Activated CD8-positive, alpha-beta memory T cell treated with anti-CD3 and anti-CD28 coated beads, Interleukin-2, amount 50 U/mL, for 4 hours (primary cell): ENCODE results near the gene ZNF79.

Experiments
- DNase-seq: peaks from one replicate; pipeline ENCODE4 v3.0.0-alpha.2; 2020

The ZNF79 gene

DNA sequence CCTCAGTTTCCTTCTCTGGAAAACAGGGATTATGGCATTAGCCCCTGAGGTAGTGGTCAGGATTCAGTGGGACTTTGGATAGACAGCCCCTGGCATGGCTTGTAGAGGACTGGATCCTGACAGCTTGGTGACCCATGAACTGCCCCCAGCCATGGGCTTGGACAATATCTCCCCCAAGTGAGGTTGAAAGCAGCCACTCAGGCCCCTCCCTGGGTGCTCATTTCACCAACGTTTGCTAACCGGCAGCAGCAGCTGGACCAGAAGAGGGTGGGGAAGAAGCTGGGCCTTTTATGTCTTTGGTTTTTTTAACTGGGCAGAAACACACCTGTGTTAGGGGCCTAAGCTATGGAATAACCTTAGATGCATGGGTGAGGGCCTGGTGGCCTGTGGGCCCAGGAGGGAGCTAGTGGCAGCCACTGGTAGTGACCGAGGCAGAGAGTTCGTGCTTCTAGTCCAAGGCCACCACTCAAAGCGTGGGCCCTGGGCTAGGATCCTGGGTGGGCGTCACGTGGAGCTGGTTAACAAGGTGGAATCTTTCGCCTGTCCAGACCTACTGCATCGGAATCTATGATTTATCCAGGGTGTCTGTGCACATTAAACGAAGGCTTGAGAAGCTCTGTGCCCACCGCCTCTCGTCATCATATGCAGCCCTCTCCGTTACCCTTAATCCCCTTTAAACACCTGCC is 25.3 kb upstream of the ZNF79 start:
- no peak for DNase-seq

- DNase-seq, result no peak
Observed at GRCh38 chr9:127399736-127400269, 24.4 kb upstream of the ZNF79 start.

DNA sequence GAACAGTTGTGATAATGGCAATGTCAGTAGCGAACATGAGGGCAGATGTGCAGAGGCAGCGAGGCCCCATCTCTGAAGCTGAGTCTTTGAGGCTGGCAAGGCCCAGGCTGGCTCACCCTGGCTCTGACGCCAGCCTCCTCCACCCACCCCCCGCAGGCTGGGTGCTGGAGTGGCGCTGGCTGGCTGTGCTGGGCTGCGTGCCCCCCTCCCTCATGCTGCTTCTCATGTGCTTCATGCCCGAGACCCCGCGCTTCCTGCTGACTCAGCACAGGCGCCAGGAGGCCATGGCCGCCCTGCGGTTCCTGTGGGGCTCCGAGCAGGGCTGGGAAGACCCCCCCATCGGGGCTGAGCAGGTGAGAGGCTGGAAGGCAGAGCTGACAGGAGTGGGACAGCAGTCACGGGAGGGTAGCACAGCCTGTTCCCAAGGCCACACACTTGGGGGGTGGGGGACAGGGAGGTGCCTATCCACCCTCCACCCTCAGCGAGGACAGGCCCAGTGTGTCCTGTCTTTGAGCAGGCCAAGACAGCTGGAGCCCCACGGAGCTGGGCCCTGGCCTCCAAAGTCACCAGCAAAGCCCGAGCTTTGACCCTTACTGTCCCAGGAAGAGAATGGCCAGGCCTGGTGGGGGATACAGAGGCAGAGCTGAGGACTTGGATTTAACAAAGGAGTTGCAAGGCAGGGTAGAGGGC is 21.6 kb upstream of the ZNF79 start:
- DNase-seq, result no peak

DNA sequence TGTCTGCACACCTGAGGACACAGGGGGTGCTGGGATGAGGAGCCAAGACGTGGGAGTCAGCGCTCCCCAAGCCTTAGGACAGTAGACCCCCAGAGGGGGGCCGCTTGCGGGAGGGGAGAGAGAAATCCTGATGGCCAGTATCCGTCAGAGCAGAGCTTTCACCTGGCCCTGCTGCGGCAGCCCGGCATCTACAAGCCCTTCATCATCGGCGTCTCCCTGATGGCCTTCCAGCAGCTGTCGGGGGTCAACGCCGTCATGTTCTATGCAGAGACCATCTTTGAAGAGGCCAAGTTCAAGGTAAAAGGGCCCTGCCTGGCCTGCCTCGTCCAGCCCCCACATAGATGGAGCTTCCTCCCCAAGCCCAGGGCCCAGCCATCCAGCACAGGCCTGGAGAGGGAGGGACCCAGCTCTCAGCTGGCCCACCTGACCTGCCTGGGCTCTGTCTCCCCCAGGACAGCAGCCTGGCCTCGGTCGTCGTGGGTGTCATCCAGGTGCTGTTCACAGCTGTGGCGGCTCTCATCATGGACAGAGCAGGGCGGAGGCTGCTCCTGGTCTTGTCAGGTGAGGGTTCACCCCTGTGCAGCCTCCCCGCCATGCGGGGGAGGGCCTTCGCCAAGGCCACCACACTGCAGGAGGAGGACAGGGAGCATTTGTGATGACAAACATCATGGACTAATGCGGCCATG is 20.5 kb upstream of the ZNF79 start:
- no peak for DNase-seq

DNA sequence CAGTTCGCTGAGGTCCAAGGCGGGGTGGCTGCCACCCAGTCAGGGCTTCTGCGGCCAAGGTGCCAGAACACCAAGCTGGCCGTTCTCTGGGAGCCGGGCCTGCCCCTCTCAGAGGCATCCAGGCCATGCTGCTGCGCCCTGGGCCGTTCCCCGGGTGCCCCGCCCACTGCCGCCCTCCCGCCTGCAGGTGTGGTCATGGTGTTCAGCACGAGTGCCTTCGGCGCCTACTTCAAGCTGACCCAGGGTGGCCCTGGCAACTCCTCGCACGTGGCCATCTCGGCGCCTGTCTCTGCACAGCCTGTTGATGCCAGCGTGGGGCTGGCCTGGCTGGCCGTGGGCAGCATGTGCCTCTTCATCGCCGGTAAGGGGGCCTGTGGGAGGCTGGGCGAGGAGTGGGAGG is 19.6 kb upstream of the ZNF79 start:
- no peak for DNase-seq

GRCh38 chr9:127405344-127406125 is 18.6 kb upstream of the ZNF79 start:
- no peak for DNase-seq

DNA sequence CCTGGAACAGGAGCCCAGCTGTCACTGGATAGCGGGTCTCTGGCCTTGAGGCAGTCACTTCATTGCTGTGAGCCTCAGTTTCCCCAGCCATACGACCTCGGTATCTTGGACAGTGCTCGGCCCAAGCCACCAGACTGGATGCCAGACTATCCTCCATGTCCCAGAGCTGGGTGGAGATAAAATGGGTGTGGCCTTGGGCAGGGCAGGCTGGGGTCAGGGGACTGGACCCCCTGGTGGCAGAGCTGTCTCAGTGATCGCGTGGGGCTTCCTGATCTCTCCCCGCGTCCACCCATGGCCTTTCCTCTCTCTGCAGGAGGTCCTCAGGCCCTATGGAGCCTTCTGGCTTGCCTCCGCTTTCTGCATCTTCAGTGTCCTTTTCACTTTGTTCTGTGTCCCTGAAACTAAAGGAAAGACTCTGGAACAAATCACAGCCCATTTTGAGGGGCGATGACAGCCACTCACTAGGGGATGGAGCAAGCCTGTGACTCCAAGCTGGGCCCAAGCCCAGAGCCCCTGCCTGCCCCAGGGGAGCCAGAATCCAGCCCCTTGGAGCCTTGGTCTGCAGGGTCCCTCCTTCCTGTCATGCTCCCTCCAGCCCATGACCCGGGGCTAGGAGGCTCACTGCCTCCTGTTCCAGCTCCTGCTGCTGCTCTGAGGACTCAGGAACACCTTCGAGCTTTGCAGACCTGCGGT is 17.2 kb upstream of the ZNF79 start:
- no peak for DNase-seq

DNA sequence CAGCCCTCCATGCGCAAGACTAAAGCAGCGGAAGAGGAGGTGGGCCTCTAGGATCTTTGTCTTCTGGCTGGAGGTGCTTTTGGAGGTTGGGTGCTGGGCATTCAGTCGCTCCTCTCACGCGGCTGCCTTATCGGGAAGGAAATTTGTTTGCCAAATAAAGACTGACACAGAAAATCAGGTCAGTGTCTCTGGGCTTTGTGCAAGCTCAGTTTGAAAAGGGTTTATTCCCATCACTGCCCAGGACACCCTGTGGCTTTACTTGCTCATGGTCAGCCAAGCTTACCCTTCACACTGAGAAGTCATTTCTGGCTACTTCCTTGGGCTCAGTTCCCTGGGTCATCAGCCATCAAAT is 16.7 kb upstream of the ZNF79 start:
- DNase-seq, result no peak

- no peak for DNase-seq
Observed at GRCh38 chr9:127411122-127411521, 13.1 kb upstream of the ZNF79 start.

DNA sequence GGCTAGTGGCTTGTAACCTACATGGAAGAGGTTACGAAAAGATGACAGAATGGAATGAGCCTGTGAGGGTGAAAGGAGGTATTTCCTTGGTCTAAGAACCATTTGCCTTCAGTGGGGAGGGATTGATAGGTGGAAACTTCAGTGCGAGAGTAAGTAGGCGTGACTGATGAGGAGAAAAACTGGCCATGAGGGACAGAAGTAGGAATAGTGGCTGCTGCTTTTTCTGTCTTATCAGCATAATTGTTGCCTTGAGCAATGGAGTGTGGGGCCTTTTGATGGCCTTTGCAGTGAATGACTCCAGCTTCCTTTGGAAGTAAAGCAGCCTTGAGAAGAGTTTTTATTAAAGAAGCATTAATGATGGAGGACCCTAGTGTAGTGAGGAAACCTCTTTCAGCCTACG is 9.0 kb upstream of the ZNF79 start:
- no peak for DNase-seq

- DNase-seq, result no peak
Observed at GRCh38 chr9:127415657-127416056, 8.5 kb upstream of the ZNF79 start.

- DNase-seq, result no peak
Observed at GRCh38 chr9:127417131-127418036, 6.8 kb upstream of the ZNF79 start.

- peak; percentile 45 for DNase-seq
Observed at GRCh38 chr9:127418037-127418471, 6.1 kb upstream of the ZNF79 start.

DNA sequence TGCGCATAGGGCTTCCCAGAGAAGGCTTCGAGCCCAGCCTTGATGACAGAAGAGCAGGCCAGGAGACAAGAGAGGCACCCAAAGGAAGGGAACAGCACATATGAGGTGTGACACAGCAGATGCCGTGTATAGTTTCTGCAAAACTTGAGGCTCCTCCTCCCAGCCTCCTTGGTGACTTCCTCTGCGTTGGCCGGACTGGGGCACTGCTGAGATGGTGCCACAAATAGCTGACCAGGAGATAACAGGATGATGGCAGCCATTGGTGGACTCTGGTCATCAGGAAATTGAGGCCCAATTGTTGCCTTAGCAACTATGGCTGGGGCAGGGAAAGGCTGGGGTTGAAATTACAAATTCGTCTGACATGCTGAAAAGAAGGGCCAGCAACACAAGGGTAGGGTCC is 4.8 kb upstream of the ZNF79 start:
- DNase-seq, result no peak

DNA sequence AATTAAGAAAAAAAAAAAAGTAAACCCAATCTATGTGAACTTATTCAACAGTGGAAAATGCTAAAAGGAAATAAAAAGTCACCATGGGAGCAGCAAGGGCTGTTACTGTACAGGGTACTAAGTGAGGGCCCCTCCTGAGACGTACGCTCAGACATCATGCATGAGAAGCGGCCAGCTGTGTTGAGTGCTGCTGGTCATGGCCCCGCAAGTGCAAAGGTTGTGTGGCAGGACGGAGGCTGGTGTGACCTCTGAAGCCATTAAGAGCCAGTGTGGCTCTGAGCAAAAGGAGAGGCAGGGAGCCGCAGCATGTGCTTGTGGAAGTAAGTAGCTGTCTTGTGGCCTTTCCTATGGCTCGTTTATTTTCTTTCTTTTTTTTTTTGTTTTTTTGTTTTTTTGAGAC is 3.1 kb upstream of the ZNF79 start:
- DNase-seq, result no peak

GRCh38 chr9:127422133-127422782 is 1.9 kb upstream of the ZNF79 start:
- no peak for DNase-seq

DNA sequence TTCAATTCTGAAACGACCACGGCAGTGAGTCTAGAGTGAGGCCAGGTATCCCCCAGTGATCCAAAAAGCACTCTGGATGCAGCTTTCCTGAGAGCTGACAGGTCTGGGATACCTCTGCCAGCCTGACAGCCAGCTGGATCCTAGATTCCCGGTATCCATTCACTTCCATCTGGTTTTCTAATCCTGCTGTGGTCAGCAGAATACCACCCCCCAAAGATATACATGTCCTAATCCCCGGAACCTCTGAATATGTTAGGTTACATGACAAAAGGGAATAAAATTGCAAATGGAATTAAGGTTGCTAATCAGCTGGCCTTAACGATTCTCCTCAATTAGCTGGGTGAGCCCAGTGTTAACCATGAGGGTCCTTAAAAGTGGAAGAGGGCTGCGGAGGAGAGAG is 1.4 kb upstream of the ZNF79 start:
- no peak for DNase-seq

GRCh38 chr9:127423476-127423933 is 677 bp upstream of the ZNF79 start:
- DNase-seq, result no peak

GRCh38 chr9:127424676-127424999 is 456 bp downstream of the ZNF79 start:
- peak; percentile 41 for DNase-seq

DNA sequence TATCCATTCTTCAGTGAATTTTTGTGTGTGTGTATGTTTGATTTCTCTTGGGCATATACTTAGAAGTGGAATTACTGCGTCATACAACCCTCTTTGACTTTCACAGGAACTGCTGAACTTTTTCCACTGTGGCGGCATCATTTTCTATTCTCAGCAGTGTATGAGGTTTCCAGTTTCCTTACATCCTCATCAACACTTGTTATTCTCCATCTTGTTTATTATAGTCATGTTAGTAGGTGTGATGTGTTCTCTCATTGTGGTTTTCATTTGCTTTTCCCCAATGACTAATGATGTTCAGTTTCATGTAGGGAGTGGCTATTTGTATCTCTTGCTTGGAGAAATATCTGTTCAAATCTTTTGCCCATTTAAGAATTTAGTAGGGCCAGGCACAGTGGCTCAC is 2.6 kb downstream of the ZNF79 start:
- no peak for DNase-seq

- no peak for DNase-seq
Observed at GRCh38 chr9:127428348-127428747, 4.2 kb downstream of the ZNF79 start.
